SK-N-MC (cell line): ENCODE measurements around the gene LRRN2.

ENCODE experiments used
- EZH2 ChIP-seq: fragments of 200-600 bp; sonication (generic); IDR thresholded peaks from one replicate; pipeline ENCODE4 v1.6.1; 2017; ENCODE audit warnings: antibody characterized with exemption
- FOXP2 ChIP-seq: optimal IDR thresholded peaks from 2 replicates; pipeline ENCODE3; 2011; ENCODE audit warnings: mild to moderate bottlenecking, moderate library complexity; ENCODE audit not compliant: insufficient read depth; ENCODE audit errors: extremely low read length, control extremely low read depth
- POLR2AphosphoS5 ChIP-seq: IDR thresholded peaks from 2 replicates; pipeline ENCODE4 v1.6.1; 2012; ENCODE audit warnings: mild to moderate bottlenecking, low read depth, low read length, borderline replicate concordance

- no peak for TF ChIP-seq POLR2AphosphoS5
- TF ChIP-seq EZH2, result no peak
- no peak for TF ChIP-seq FOXP2
Observed at GRCh38 chr1:204662530-204662929, 23.0 kb downstream of the LRRN2 start.
